ENCODE measurements around the gene SF3B1. TPM values are rescaled to one million over a fixed set of nuclear protein-coding genes. Genes with fewer than 3 reads are reported as not detected.

SF3B1 gene
- total RNA-seq, 1 donor from 2014 or later = 143 TPM

- H3K36me3 ChIP-seq = no peaks in the 10 kb centered on the region
- no peaks in the 10 kb centered on the region for H3K9me3 ChIP-seq (replicated peaks)
- TF ChIP-seq, protein P1, sequence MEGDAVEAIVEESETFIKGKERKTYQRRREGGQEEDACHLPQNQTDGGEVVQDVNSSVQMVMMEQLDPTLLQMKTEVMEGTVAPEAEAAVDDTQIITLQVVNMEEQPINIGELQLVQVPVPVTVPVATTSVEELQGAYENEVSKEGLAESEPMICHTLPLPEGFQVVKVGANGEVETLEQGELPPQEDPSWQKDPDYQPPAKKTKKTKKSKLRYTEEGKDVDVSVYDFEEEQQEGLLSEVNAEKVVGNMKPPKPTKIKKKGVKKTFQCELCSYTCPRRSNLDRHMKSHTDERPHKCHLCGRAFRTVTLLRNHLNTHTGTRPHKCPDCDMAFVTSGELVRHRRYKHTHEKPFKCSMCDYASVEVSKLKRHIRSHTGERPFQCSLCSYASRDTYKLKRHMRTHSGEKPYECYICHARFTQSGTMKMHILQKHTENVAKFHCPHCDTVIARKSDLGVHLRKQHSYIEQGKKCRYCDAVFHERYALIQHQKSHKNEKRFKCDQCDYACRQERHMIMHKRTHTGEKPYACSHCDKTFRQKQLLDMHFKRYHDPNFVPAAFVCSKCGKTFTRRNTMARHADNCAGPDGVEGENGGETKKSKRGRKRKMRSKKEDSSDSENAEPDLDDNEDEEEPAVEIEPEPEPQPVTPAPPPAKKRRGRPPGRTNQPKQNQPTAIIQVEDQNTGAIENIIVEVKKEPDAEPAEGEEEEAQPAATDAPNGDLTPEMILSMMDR (IDR thresholded peaks at IDR 0.05; ENCODE audit: borderline replicate concordance) = no peak
- H3K4me1 ChIP-seq = peaks cover 6% of the 10 kb centered on the region
- H3K27ac ChIP-seq (replicated peaks) = no peak overlapping the region
- H3K27me3 ChIP-seq (ENCODE audit: low read depth) = no peaks in the 10 kb centered on the region
- no peak for DNase-seq
- intact Hi-C loops (cut with micrococcal nuclease) = no loop called here
- H3K4me3 ChIP-seq = no peak overlapping the region
Observed at GRCh38 chr2:197368412-197368811, 66.4 kb downstream of the SF3B1 start.

DNA sequence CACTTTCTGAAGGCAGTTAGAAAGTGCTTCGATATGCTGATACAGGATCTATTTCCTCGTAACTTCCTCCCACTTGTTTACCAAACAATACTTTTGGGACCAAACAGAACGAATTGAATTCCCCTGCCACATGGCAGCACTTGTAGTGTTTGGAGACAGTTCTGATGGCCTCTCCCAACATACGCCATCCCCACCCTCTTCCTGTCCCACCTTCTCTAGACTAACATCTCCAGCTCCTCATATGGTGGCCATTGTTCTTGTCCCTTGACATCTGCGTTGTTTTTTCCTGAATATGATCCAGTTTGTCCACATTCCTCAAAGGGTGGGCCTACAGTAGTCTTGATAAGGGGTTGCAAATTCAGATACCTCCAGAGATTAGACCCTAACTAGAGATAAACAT, 70.8 kb downstream of the SF3B1 start:
- TF ChIP-seq, protein P1 (IDR thresholded peaks at IDR 0.05; ENCODE audit: borderline replicate concordance) = no peak
- Histone ChIP-seq H3K9me3 (replicated peaks) (peaks cover 4% of the 10 kb centered on the region), H3K36me3 (no peaks in the 10 kb centered on the region), H3K4me1 (no peaks in the 10 kb centered on the region), H3K4me3 (no peak overlapping the region), H3K27ac (replicated peaks) (no peak overlapping the region), H3K27me3 (ENCODE audit: low read depth) (no peaks in the 10 kb centered on the region)
- intact Hi-C loops (cut with micrococcal nuclease) = no loop called here
- DNase-seq = no peak

DNA sequence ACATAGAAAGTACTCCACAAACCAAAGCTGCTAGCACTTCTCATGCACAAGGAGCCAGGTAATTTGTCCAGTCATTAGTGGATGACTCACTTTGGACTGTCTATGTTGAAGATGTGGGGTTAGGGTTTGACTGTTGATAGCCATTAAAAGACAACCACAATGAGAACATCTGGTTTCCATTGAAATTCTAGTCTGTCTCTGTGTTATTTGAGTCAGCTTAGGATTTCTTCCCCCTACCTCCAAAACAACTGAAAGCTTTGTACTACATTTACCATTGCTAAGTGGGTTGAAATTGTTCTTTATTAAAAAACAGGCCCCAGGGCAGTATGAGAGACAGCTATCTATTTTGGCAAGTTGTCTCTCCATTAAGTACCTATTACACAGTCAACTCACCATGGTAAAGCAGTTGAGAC, 74.1 kb downstream of the SF3B1 start:
- intact Hi-C loops (cut with micrococcal nuclease) = no loop called here
- Histone ChIP-seq H3K36me3 (no peaks in the 10 kb centered on the region), H3K9me3 (replicated peaks) (peaks cover 4% of the 10 kb centered on the region)

DNA sequence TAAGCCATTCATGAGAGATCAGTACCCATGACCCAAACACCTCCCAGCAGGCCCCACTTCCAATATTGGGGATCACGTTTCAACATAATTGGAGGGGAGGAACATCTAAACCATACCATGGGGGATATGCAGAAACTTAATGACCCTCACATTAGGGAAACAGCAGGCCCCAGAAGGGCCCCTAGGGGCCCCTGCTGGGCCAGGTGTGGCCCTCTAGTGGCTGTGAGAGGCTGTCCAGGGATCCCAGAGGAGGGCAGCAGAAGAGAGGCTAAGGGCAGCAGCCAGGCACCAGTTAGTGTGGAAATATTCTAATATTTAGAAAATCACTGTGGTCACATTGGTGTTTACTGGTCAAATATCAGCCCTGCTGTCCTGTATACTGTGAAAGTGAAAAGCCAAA, 75.0 kb downstream of the SF3B1 start:
- H3K9me3 ChIP-seq (replicated peaks) = peaks cover 4% of the 10 kb centered on the region
- intact Hi-C loops (cut with micrococcal nuclease) = no loop called here
- TF ChIP-seq, protein P1 (IDR thresholded peaks at IDR 0.05; ENCODE audit: borderline replicate concordance) = no peak

More for the DNA sequence above, 74.1 kb downstream of the SF3B1 start:
- Histone ChIP-seq H3K4me1 (no peaks in the 10 kb centered on the region), H3K27ac (replicated peaks) (no peak overlapping the region), H3K27me3 (ENCODE audit: low read depth) (no peaks in the 10 kb centered on the region), H3K4me3 (no peak overlapping the region)
- TF ChIP-seq, protein P1 (IDR thresholded peaks at IDR 0.05; ENCODE audit: borderline replicate concordance) = no peak
- DNase-seq = no peak

DNA sequence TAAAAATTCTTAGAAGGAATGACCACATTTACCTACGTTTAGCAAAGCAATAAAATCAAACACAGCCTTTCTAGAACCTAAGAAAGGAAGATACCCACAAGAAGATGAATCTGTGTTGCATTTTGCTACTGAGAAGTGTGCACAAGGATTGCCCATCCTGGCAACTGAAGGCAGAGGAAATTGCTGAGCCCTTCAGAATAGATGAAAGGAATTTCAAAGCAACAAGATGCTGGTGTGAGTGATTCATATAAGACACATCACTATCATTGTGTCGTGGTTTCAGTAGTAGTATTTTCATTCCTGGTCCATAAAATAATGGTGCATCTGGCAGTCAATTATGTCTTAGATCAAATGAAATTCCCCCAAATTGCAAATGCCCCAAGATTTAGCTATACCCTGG, 75.9 kb downstream of the SF3B1 start:
- intact Hi-C loops (cut with micrococcal nuclease) = no loop called here
- TF ChIP-seq, protein P1 (IDR thresholded peaks at IDR 0.05; ENCODE audit: borderline replicate concordance) = no peak
- DNase-seq = no peak
- H3K27ac ChIP-seq (replicated peaks) = no peak overlapping the region
- peaks cover 4% of the 10 kb centered on the region for H3K9me3 ChIP-seq (replicated peaks)
- no peak overlapping the region for H3K4me3 ChIP-seq
- no peaks in the 10 kb centered on the region for H3K4me1 ChIP-seq
- H3K27me3 ChIP-seq (ENCODE audit: low read depth) = no peaks in the 10 kb centered on the region
- no peaks in the 10 kb centered on the region for H3K36me3 ChIP-seq

More for the DNA sequence above, 75.0 kb downstream of the SF3B1 start:
- Histone ChIP-seq H3K36me3 (no peaks in the 10 kb centered on the region), H3K4me3 (no peak overlapping the region), H3K27me3 (ENCODE audit: low read depth) (no peaks in the 10 kb centered on the region), H3K27ac (replicated peaks) (no peak overlapping the region), H3K4me1 (no peaks in the 10 kb centered on the region)
- DNase-seq = no peak

DNA sequence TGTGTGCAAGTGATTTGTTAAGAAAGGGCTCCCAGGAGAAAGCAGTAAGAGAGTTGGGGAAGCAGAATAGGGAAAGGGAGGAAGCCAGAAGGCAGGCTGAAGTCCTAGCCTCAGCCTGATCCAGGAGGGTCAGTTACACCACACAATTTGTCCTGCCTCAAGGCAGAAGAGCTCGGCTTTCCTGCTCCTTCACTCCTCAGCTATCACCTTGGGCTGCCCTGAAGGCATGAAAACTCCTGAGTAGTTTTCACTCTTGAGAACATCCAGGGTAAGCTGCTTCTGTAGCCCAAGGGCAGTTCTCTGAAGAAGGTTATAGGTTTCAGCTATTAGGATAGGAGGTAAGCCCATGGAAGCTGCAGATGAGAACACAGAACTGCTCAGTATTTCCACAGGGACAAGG, 76.8 kb downstream of the SF3B1 start:
- Histone ChIP-seq H3K9me3 (replicated peaks) (peaks cover 4% of the 10 kb centered on the region), H3K27ac (replicated peaks) (no peak overlapping the region), H3K4me3 (no peak overlapping the region), H3K36me3 (no peaks in the 10 kb centered on the region), H3K4me1 (no peaks in the 10 kb centered on the region), H3K27me3 (ENCODE audit: low read depth) (no peaks in the 10 kb centered on the region)
- TF ChIP-seq, protein P1 (IDR thresholded peaks at IDR 0.05; ENCODE audit: borderline replicate concordance) = no peak
- intact Hi-C loops (cut with micrococcal nuclease) = no loop called here
- DNase-seq = no peak

All from left ventricle myocardium inferior (tissue), 1 donor.